Measurements from ENCODE around the gene CRHBP.

The CRHBP gene

GRCh38 chr5:76958991-76959767 lies 6.3 kb downstream of the CRHBP start:
- no peak for TF ChIP-seq CTCF (IDR thresholded peaks at IDR 0.05; ENCODE audit: low read depth, low read length)
- peak; percentile 91 for DNase-seq (ENCODE audit: low read depth, low spot score)
- no peak overlapping the region for H3K4me3 ChIP-seq (ENCODE audit: low read depth, low read length)
- in situ Hi-C loops (cut with HindIII; ENCODE audit: low sequenced_read_pairs), result no loop called here

GRCh38 chr5:76960004-76960625 lies 7.3 kb downstream of the CRHBP start:
- in situ Hi-C loops (cut with HindIII; ENCODE audit: low sequenced_read_pairs), result no loop called here
- peak; percentile 82 for DNase-seq (ENCODE audit: low read depth, low spot score)
- no peak overlapping the region for H3K4me3 ChIP-seq (ENCODE audit: low read depth, low read length)
- no peak for TF ChIP-seq CTCF (IDR thresholded peaks at IDR 0.05; ENCODE audit: low read depth, low read length)

GRCh38 chr5:76964060-76964459 lies 11.2 kb downstream of the CRHBP start:
- TF ChIP-seq CTCF (IDR thresholded peaks at IDR 0.05; ENCODE audit: low read depth, low read length), result no peak
- no peak for DNase-seq (ENCODE audit: low read depth, low spot score)

GRCh38 chr5:76971511-76971910 lies 18.7 kb downstream of the CRHBP start:
- no peak overlapping the region for H3K4me3 ChIP-seq (ENCODE audit: low read depth, low read length)
- in situ Hi-C loops (cut with HindIII; ENCODE audit: low sequenced_read_pairs), result no loop called here
- DNase-seq (ENCODE audit: low read depth, low spot score), result no peak
- no peak for TF ChIP-seq CTCF (IDR thresholded peaks at IDR 0.05; ENCODE audit: low read depth, low read length)

More at GRCh38 chr5:76964060-76964459, 11.2 kb downstream of the CRHBP start:
- in situ Hi-C loops (cut with HindIII; ENCODE audit: low sequenced_read_pairs), result no loop called here
- H3K4me3 ChIP-seq (ENCODE audit: low read depth, low read length), result no peak overlapping the region

- no peak for TF ChIP-seq CTCF (IDR thresholded peaks at IDR 0.05; ENCODE audit: low read depth, low read length)
- H3K4me3 ChIP-seq (ENCODE audit: low read depth, low read length), result no peak overlapping the region
- no peak for DNase-seq (ENCODE audit: low read depth, low spot score)
- in situ Hi-C loops (cut with HindIII; ENCODE audit: low sequenced_read_pairs), result no loop called here
These were observed 19.8 kb downstream of the CRHBP start for GRCh38 chr5:76972689-76973088.

- no peak overlapping the region for H3K4me3 ChIP-seq (ENCODE audit: low read depth, low read length)
- no peak for DNase-seq (ENCODE audit: low read depth, low spot score)
- in situ Hi-C loops (cut with HindIII; ENCODE audit: low sequenced_read_pairs), result no loop called here
- TF ChIP-seq CTCF (IDR thresholded peaks at IDR 0.05; ENCODE audit: low read depth, low read length), result no peak
These were observed 21.9 kb downstream of the CRHBP start for GRCh38 chr5:76974785-76975184.

All from astrocyte of the spinal cord (primary cell).